NOMO-1 treated with DMSO at 0.1 percent for 48 hours (cell line): ENCODE measurements around the gene LPP.
"Not testable (repeated sequence)": the region's sequence is repeated elsewhere in the genome, so short reads cannot be mapped to it uniquely, and the experiment has no call there.

Experiments
- DNase-seq: peaks from one replicate; lab custom pipeline; 2025; ENCODE audit not compliant: unreplicated experiment; lab: John Stamatoyannopoulos, UW

LPP gene, protein sequence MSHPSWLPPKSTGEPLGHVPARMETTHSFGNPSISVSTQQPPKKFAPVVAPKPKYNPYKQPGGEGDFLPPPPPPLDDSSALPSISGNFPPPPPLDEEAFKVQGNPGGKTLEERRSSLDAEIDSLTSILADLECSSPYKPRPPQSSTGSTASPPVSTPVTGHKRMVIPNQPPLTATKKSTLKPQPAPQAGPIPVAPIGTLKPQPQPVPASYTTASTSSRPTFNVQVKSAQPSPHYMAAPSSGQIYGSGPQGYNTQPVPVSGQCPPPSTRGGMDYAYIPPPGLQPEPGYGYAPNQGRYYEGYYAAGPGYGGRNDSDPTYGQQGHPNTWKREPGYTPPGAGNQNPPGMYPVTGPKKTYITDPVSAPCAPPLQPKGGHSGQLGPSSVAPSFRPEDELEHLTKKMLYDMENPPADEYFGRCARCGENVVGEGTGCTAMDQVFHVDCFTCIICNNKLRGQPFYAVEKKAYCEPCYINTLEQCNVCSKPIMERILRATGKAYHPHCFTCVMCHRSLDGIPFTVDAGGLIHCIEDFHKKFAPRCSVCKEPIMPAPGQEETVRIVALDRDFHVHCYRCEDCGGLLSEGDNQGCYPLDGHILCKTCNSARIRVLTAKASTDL

DNA sequence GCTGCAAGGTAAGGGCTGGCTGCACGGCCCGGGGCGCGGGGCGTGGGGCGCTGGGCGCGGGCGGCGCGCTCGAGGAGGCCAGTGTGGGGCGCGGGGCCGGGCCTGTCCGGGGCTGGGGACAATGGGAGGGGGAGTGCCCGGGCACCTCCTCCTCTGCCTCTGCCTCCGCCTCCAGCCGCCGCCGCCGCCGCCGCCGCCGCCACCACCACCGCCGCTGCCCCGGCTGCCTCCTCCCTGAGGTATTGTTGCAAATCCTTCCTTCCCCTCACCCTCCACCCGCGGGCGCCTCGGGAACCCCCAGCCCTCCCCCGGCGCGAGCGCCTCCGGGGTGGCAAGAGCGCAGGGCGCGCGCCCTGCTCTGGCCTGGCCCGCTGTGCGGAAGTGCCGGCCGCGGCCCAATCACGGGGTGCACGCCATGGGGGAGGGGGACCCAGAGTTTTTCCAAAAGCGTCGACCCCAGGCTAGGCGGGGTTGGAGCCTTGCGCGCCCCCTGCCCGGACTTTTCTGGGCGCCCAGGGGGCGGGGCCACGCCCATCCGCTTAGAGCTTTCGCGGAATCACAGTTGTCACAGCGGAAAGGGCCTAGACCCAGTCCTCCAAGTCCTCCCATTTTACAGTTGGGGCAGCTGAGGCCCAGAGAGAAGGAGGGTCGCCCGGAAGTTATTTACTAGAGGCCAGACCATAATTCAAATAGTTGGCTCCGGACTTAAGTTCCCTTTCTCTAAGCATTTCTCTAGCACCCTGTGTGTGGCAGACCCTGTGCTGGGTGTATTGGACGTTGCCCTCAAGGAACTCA lies at the start of gene LPP:
Gene LPP (plus strand): TSS at position 144 of the 795 bp plus-strand sequence. CDS start 251,964 bp downstream, outside the sequence.
- DNase-seq = peak; percentile 70

DNA sequence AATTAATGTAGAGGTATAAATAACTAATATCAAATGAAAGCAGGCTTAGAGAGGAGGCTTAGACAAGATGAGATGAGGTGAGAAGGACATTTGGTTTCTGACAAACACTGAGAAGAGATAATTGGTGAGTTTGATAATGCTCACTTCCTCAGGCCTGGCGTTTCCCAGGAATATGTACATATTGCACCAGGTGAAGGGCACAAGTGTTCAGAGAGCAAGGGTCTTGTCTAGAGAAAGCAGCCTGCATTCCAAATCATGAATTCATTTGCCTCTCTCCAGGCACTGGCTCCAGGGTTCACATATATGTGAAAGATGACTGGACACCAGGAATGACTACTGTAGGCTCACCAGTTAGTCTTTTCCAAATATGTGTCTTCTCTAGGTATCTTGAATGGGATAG lies 48.0 kb upstream of the LPP start:
- DNase-seq = no peak

DNA sequence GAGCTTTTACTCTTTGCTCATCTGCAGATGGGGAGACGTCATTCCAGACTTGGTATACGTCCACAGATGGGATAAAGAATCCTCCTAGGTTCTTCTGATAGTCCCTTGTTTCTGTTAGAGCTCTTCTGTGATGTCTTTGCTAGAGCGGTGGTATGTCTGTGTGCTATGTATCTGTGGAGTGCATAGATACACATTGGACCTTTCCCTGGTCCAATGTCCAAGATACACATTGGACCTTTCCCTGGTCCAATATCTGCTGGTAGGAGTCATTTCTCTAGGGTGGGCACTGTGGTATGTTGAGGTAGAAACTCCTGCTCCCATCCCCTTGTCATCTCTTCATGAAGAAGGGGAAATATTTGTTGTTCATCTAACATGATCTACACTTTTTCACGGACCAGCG lies 47.5 kb upstream of the LPP start:
- no peak for DNase-seq

DNA sequence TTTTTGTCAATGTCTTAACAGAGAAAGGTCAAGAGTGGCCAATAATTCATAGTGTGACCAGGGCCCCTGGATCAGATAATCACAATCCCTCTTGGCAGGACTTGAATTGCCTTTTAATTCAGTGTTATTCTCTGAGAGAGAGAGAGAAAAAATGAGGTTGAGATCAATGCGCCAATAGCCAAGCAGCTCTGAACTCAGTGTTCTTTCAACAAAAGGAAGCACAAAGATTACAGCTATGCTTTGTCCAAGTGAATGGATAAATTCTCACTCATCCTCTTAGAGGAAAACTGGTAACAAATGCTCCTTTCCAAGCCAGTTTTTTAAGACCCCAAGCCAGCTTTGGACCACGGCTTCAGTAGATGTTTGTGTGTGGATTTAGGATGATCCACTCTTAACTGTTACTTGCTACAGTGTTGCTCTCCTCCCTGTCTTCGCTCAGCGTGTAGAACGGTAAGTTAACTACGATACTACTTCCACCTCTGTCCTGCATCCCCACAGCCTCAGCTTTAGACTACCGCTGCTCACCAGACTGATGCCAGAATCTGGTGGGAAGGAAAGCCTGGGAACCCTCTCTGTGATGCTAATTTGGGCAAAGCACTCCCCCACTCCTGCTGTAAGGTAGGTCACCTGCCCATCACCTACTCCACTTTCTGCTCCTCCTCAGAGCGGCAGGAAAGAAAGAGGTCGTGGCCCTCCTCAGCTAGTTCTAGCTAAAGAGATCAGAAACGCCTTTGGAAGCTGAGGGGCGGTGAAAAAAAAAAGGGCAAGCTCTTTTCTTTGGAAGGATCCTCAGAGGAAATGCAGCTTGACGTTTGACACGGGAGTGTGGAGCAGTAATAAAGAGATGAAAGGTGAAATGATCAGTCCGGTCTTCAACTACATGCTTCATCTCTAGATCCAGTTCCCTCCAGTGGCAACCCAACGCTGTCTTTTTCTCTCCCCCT lies 46.8 kb upstream of the LPP start:
- no peak for DNase-seq

DNA sequence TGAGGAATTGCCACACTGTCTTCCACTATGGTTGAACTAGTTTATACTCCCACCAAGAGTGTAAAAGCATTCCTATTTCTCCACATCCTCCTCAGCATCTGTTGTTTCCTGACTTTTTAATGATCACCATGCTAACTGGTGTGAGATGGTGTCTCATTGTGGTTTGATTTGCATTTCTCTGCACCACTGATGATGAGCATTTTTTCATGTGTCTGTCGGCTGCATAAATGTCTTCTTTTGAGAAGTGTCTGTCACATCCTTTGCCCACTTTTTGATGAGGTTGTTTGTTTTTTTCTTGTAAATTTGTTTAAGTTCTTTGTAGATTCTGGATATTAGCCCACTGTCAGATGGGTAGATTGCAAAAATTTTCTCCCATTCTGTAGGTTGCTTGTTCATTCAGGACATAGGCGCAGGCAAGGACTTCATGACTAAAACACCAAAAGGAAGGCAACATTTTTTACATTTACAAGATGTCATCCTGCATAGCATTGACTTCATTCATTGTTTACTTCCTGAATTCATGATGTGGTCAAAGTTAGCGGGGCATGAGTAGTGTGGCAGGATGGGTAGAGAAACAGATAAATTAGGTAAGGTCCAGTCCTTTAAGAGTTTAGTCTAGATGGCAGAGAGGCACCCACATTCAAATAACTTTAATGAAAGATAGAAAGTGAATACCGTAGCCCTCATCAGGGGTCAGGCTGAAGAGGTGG lies 45.1 kb upstream of the LPP start:
- no peak for DNase-seq

DNA sequence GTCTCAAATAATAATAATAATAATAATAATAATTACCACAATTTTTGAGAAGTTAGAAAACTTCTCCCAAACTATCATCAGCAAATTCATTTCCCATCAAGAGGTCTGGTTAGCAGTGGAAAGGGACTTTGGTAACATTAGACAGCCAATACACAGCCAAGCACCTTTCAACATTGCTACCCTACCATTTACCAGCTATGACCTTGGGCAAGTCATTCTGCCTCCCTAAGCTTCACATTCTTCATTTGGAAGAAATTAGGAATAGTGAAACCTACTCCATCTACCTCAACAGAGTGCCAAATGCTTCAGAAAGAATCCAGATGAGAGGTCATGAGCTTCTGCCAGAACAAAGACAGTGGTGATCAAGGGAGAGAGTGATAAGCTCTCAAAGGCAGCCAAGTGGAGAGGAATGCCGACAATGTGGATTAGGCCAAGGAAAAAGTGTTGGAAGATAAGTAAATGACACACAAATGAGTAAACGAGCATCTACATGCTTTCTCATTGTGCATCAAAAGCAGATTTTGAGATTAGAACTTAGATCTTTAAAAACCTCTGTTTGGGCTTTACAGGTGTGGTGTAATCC lies 42.9 kb upstream of the LPP start:
- DNase-seq = no peak

DNA sequence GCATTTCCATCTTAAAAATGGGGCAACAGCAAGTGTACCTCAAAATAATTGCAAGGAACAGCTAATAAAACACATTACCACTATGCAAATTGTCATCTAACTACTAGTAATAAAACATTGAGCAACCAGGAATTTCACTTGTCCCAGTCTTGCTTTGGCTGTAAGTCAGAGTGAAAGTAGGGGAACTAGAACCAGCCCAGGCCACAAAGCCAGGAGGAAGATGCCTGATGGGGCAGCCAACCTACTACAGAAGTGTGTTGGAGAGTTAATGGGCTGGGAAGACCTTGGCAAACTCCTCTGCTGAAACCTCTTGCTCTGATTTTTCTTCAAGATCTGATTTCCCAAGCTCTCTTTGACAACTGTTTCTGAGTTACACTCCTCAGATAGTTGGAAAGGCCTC lies 40.2 kb upstream of the LPP start:
- peak; percentile 28 for DNase-seq

DNA sequence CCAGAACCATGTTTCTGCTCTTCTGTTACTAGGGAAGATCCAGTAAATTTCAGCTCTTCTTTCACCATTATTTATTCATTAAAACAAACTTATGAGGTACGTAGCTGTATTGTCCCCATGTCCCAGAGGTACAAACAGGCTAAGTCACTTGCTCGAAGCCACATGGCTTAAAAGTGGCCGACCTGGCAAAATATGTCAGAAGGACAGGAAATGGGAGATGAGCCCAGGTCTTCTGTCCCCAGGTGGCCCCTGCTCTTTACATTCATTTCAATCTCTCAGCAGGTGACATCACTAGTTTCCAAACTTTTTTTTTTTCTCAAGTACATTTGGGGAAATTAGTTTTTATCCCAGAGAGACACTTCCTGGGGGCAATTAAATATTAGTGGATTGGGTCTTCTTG lies 34.1 kb upstream of the LPP start:
- DNase-seq = no peak

DNA sequence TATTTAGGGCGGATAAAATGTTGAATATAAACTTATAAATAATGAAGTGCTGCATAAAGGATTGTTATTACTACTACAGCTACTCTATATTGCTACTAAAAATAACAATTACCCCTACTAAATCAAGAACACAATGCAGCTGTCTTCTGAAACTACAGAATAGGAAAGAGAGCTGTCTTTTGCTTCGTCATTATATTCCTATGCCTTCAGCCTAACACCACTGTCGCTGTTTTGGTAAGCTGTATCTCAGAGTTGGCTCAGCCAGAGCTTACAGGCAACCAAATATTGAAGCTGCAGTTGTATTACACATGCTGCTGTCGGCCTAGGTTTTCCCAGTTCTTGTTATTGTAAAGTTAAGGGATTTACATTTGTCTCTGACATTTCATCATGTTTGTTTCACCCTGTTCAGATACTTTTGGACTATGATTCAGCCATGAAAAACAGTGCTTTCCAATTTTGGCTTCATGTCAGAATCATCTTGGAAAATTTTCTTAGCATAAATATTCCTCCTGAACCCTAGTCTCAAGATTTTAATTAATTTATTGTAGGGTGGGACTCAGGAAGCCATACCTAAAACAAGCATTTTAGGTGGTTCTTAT lies 31.3 kb upstream of the LPP start:
- DNase-seq = no peak

DNA sequence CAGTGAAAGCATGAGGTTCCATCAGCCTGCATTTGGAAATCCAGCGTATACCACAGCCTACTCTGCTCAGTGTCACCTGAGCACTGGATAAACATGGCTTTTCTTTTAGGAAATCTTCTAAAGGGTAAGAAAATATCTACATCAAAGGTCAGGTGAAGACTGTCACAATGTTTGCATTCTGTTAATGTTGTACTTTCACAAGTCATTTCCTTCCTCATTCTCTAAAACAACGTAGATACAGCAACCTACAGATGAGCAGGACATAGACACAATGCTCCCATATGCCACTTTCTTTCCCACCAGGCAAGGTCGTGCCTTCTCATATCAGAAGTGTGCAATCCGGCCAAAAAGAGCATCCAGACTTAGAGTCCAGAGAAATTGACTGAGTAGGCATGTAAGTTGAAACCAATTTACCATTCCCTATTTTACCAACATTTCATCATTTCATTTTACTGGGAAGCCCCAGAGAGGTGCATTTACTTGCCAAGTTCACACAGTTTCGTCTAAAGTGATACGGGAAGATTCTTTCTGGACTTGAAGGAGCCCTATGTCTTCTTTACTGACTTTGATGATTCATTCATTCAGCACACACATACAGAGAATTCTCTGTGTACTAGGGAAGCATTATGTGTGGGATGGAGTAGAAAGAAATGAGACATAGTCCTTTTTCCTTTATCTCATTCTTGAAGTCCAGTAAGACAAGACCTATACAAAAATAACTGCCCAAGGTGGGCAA lies 30.6 kb upstream of the LPP start:
- peak; percentile 86 for DNase-seq

DNA sequence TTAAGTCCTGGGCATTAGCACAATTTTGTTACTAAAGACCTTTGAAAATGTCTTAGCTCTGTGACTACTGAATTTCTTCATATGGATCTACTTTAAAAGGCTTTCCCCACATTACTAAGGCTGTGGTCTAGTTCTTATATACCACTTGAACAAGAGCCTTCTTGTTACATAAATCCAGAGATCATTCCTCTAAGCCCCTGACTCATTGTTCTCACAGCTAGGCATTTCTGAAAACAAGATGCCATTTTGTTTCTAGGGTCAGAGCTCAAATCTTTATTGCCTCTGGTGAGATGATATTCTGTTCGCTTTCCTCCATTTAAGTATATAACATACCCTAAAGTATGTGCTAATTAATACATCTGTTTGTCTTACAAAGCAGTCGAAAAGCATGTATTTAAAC lies 29.8 kb upstream of the LPP start:
- DNase-seq = no peak

DNA sequence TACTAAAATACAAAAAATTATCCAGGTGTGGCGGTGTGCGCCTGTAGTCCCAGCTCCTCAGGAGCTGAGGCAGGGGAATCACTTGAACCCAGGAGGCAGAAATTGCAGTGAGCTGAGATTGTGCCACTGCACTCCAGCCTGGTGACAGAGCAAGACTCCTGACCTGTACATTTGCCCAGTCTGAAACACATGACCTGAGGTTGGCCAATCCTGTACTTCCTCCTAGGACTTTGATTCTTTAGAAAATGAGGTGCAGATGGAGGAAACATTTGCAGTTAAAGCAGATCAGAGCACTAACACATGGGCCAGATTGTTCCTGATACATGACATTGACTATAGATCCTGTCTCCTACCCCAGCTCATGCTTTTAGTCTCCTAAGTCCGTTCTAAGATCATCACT lies 28.9 kb upstream of the LPP start:
- DNase-seq = peak; percentile 17

DNA sequence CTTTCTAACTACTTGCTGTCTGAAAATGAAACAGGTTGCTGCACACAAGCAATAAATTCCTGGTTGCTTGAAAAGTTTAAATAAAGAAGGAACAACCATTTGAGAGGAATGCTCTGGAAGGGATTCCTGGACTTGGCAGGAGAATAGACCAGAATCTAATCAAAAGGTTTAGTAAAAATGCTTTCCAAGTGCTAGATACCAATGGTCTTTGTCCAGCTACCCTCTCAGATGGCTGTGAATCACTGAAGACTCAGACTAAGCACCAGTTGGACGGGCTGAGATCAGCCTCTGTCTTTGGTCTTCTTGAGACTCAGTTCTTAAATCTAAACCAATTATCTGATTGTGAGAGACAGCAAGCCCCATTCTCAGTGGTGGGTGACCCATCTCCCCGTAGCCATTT lies 27.7 kb upstream of the LPP start:
- DNase-seq = no peak

DNA sequence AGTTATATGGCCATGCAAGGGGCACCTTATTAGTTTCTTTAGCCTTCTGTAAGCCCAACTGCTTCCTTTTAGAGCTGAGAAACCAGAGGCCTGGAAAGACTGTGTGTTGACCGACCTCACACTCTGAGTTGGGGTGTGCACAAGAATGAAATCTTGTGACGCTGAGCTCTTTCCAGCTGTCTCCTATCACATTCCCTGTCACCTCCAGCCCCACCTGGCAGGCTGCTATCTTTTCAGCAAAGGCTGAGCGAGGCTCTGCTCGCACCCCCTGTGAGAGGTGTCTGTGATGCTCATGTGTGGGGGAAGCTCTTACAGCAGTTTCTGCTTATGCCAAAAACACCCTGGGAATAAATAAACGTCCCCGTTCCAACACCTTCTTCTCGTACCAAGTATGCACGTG lies 27.0 kb upstream of the LPP start:
- DNase-seq = no peak

DNA sequence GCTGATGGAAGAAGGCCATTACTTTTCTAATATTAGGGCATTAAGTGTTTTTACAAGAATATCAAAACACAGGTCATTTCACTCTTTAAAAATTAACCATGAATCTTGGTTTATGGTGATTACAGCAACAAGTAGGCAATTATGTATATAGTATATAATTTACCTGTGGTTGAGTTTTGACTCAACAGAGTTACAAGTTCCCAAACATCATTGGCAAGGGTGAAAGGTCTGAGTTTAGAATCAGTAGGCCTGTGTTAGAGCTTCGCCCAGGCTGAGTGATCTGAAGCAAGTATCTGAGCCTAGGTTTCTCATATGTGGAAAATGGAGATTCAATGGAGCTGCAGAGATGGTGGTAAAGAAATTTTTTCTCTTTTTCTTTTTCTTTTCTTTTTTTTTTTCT lies 25.1 kb upstream of the LPP start:
- no peak for DNase-seq

DNA sequence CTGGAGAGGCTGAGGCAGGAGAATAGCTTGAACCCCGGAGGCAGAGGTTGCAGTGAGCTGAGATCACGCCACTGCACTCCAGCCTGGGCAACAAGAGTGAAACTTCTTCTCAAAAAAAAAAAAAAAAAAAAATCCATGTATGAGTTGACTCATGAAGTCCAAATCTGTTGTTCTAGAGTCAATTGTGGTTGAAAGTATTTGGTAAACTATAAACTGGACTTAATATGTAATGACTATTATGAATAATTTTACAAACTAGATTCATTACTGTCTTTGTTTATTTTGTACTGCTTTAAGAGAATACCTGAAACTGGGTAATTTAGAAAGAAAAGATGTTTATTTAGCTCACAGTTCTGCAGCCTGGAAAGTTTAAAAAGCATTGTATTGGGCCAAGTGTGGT lies 22.9 kb upstream of the LPP start:
- not testable (repeated sequence) for DNase-seq

DNA sequence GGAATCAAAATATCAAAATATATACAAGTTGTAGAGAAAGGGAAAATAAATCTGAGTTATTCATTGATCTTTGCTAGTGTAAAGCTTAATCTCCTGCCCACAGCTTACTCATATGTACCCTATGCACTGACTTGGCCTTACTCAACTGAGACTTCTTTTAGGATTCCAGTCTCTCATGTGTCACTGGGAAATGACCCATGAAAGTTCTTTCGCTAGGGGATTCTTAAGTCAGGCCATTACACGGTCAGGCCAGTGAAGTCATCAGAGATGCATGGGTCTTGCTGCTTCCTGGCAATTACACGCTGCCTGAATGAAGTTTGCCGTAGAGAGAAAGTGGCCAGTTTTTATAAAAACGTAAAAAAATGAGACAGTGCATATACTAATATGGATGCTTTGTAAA lies 20.7 kb upstream of the LPP start:
- DNase-seq = no peak

DNA sequence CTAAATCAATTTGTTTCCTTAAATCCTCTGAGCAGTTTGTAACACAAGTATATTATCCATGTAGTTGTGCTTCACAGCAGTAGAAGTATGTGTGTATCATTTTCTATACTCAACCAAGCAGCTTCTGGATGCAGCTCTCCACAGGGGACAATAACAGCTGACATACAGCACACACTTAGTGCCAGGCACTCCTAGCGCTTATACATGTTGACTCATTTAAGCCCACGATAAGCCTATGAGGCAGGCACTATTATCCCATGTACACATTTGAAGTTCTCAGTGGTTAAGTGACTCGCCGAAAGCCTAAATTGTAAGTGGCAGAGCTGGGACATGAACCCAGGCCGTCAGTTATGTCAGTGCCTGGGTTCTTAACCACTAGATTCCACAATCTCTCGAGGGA lies 20.3 kb upstream of the LPP start:
- DNase-seq = no peak

DNA sequence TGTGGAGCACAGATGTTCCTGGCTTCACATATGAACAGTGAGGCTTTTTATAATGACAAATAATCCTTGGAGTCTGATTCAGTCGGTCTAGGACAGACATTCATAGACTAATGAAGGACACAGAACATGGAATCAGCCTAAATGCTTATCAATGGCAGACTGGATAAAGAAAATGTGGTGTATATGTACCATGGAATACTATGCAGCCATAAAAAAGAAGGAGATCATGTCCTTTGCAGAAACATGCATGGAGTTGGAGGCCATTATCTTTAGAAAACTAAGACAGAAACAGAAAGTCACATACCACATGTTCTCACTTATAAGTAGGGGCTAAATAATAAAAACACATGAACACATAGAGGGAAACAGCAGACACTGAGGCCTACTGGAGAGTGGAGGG lies 19.9 kb upstream of the LPP start:
- no peak for DNase-seq
